T-cell (primary cell): ENCODE measurements around the gene GARIN5B. TPM values are rescaled to one million over a fixed set of nuclear protein-coding genes. Genes with fewer than 3 reads are reported as not detected.

Experiments
- ATAC-seq, 4 experiments: fragments of 200-7000 bp in 3 of 4; fragments of 150-1000 bp in 1 of 4; cut with Tn5 transposase; replicated peaks in 1 of 4; 1 replicate in 3 of 4; 2 replicates in 1 of 4; pipeline ENCODE4 v1.10.0; 2021; ENCODE audit warnings: moderate library complexity in 3 of 4, mild to moderate bottlenecking in 2 of 4, moderate number of reproducible peaks in 1 of 4
- CTCF ChIA-PET, 2 donors: fragments of 300-600 bp; sonication (Branson Sonifier 250); formaldehyde crosslinking; loops; one replicate each; lab custom pipeline; 2022; ENCODE audit warnings: antibody characterized with exemption in 2 of 2; lab: Charles Lee
- POLR2A ChIA-PET, 2 donors: fragments of 300-600 bp; sonication (Branson Sonifier 250); formaldehyde crosslinking; loops; one replicate each; lab custom pipeline; 2022; ENCODE audit warnings: antibody characterized with exemption in 2 of 2; lab: Charles Lee
- DNase-seq, 35 experiments: peaks; one replicate each; pipeline versions ENCODE4 v3.0.0 to v3.0.0-alpha.2; 2013 to 2023
- H3K27ac ChIP-seq: one replicate; pipeline ENCODE4 v1.5.1; 2013; ENCODE audit warnings: low read length
- H3K27me3 ChIP-seq, 2 experiments: replicated peaks in 1 of 2; 1 replicate in 1 of 2; 2 replicates in 1 of 2; pipeline versions ENCODE4 v1.6.1 to v1.7.0; 2013; ENCODE audit warnings: low read length in 1 of 2, mixed read lengths in 1 of 2; ENCODE audit not compliant: control insufficient read depth in 2 of 2, insufficient read depth in 2 of 2; ENCODE audit errors: extremely low read depth in 1 of 2
- H3K36me3 ChIP-seq, 2 donors: 1 replicate in 1 of 2; 2 replicates in 1 of 2; pipeline versions ENCODE4 v1.6.1 to v1.7.0; 2013; ENCODE audit warnings: low read length in 1 of 2; ENCODE audit not compliant: control insufficient read depth in 2 of 2, insufficient read depth in 1 of 2; ENCODE audit errors: extremely low read depth in 1 of 2
- H3K4me1 ChIP-seq, 2 experiments: 1 replicate in 1 of 2; 2 replicates in 1 of 2; pipeline versions ENCODE4 v1.6.1 to v1.7.0; 2013; ENCODE audit warnings: low read length in 2 of 2, mixed read lengths in 1 of 2; ENCODE audit not compliant: insufficient read depth in 2 of 2, control insufficient read depth in 1 of 2; ENCODE audit errors: extremely low read depth in 1 of 2
- H3K4me3 ChIP-seq, 2 donors: 1 replicate in 1 of 2; 2 replicates in 1 of 2; pipeline versions ENCODE4 v1.5.1 to v1.7.0; 2013; ENCODE audit warnings: mild to moderate bottlenecking in 2 of 2, low read length in 1 of 2, moderate library complexity in 1 of 2; ENCODE audit not compliant: control insufficient read depth in 1 of 2; ENCODE audit errors: extremely low read depth in 1 of 2
- H3K9me3 ChIP-seq: 2 replicates; pipeline ENCODE4 v1.7.0; 2013
- H3K27ac Mint-ChIP-seq, 2 donors: one replicate each; pipeline ENCODE4 v1.8.0; 2020 to 2021; ENCODE audit warnings: mild to moderate bottlenecking in 2 of 2, mixed read lengths in 2 of 2
- H3K27me3 Mint-ChIP-seq, 2 donors: one replicate each; pipeline ENCODE4 v1.8.0; 2021 to 2022; ENCODE audit warnings: mixed read lengths in 2 of 2
- H3K36me3 Mint-ChIP-seq: one replicate; pipeline ENCODE4 v1.8.0; 2021; ENCODE audit warnings: mixed read lengths
- H3K4me1 Mint-ChIP-seq, 3 donors: one replicate each; pipeline ENCODE4 v1.8.0; 2020 to 2022; ENCODE audit warnings: mixed read lengths in 3 of 3, mild to moderate bottlenecking in 1 of 3
- H3K4me3 Mint-ChIP-seq, 3 donors: one replicate each; pipeline ENCODE4 v1.8.0; 2020 to 2022; ENCODE audit warnings: mild to moderate bottlenecking in 3 of 3, mixed read lengths in 3 of 3, moderate library complexity in 3 of 3
- H3K9me3 Mint-ChIP-seq, 3 donors: one replicate each; pipeline ENCODE4 v1.8.0; 2020 to 2022; ENCODE audit warnings: mixed read lengths in 3 of 3
- WGBS: methylation state at CpG from one replicate; pipeline ENCODE4 v1.1.5; 2013; ENCODE audit warnings: missing lambda C conversion rate; ENCODE audit not compliant: insufficient coverage; 5-methylcytosine and 5-hydroxymethylcytosine counted together
- total RNA-seq, 35 experiments: library from RNA in 6 of 35; stranded (reverse) in 6 of 35; fragments of 120-200 nt in 1 of 35; gene quantifications; one replicate each; pipeline versions ENCODE4 v1.2.1 to v1.2.4 and lab custom pipeline; 2013 to 2026

Gene GARIN5B
- total RNA-seq, 5 donors from 2014 or later (not counting 1 experiment from before 2014, with no cell fraction given) = not detected

GRCh38 chr19:55384920-55385723 is 22.1 kb upstream of the GARIN5B start:
- Histone ChIP-seq H3K27me3 (no peaks in the 10 kb centered on the region), H3K36me3 (peaks cover 4 to 37% of the 10 kb centered on the region in 2 donors), H3K9me3 (no peaks in the 10 kb centered on the region), H3K27ac (peak overlapping the region; percentile 81), H3K4me1 (peaks cover 26 to 65% of the 10 kb centered on the region in 2 experiments), H3K4me3 (peak overlapping the region; percentile 97 to 99)
- ATAC-seq = peak; percentile 79 to 86 (median 82)
- H3K9me3 Mint-ChIP-seq = no peaks in the 10 kb centered on the region
- peak overlapping the region; percentile 98 to 100 (median 98) for H3K4me3 Mint-ChIP-seq
- peaks cover 35% of the 10 kb centered on the region for H3K36me3 Mint-ChIP-seq
- 9% methylated on average over 27 of the region's 34 CpGs for WGBS
- ChIA-PET POLR2A (interaction anchor here (0.5 to 0.6 kb wide), 3 partner anchors 23 to 91 kb away, joined by 3 to 4 read pairs (median 4); partner anchors contain the start of genes KMT5C (in 1 of the 2), UBE2S (in 1 of the 2) and ZNF628 (in 1 of the 2)), CTCF (interaction anchor here in 1 of 2 donors (2.1 kb wide), 1 partner anchor 46 kb away, joined by 9 read pairs; the partner anchor contains the start of gene KMT5C)
- H3K27ac Mint-ChIP-seq = peak overlapping the region; percentile 98 to 99
- H3K4me1 Mint-ChIP-seq = peaks cover 66 to 73% (median 72%) of the 10 kb centered on the region in 3 donors
- H3K27me3 Mint-ChIP-seq = no peaks in the 10 kb centered on the region
- DNase-seq = peak; percentile 90 to 99 (median 96)

GRCh38 chr19:55384131-55384919 is 21.3 kb upstream of the GARIN5B start, which contains the start of gene TMEM238:
TSS of gene TMEM238 (minus strand) at chr19:55384292. CDS start at chr19:55384259, 33 bp downstream.
- ChIA-PET POLR2A (interaction anchor here (0.5 to 1.2 kb wide), 5 partner anchors 16 to 107 kb away, joined by 3 to 7 read pairs (median 4); partner anchors contain the start of genes KMT5C (in 1 of the 2), UBE2S (in 1 of the 2) and ZNF628 (in 1 of the 2)), CTCF (interaction anchor here in 1 of 2 donors (0.6 to 2.1 kb wide), 2 partner anchors 45 to 295 kb away, joined by 6 to 9 read pairs; partner anchors contain the start of gene KMT5C)
- DNase-seq (peak in 14 of 35 experiments; percentile 20 to 55 (median 36)), ATAC-seq (peak in 2 of 4 experiments; percentile 13 to 18)
- Mint-ChIP-seq H3K9me3 (no peaks in the 10 kb centered on the region), H3K27me3 (no peaks in the 10 kb centered on the region), H3K4me1 (peaks cover 58 to 67% (median 64%) of the 10 kb centered on the region in 3 donors), H3K27ac (peak within 1 kb of the TSS; percentile 98 to 99), H3K36me3 (peaks cover 28% of the 10 kb centered on the region), H3K4me3 (peak within 1 kb of the TSS; percentile 98 to 100 (median 98))
- H3K36me3 ChIP-seq = peaks cover 4 to 30% of the 10 kb centered on the region in 2 donors
- peak within 1 kb of the TSS; percentile 81 for H3K27ac ChIP-seq
- no peaks in the 10 kb centered on the region for H3K27me3 ChIP-seq
- H3K4me1 ChIP-seq = peaks cover 26 to 57% of the 10 kb centered on the region in 2 experiments
- H3K9me3 ChIP-seq = no peaks in the 10 kb centered on the region
- 17% methylated on average over 70 of the region's 72 CpGs for WGBS
- peak within 1 kb of the TSS; percentile 97 to 99 for H3K4me3 ChIP-seq

- Histone ChIP-seq H3K27me3 (no peaks in the 10 kb centered on the region), H3K4me1 (peaks cover 24 to 49% of the 10 kb centered on the region in 2 experiments), H3K36me3 (peaks cover 4 to 22% of the 10 kb centered on the region in 2 donors), H3K27ac (peak overlapping the region; percentile 58), H3K4me3 (peak overlapping the region; percentile 45 to 48), H3K9me3 (no peaks in the 10 kb centered on the region)
- Mint-ChIP-seq H3K27me3 (no peaks in the 10 kb centered on the region), H3K27ac (peak overlapping the region; percentile 76 to 83), H3K4me1 (peaks cover 50 to 60% (median 57%) of the 10 kb centered on the region in 3 donors), H3K4me3 (peak overlapping the region; percentile 76 to 100 (median 83)), H3K9me3 (no peaks in the 10 kb centered on the region), H3K36me3 (peaks cover 24% of the 10 kb centered on the region)
- ATAC-seq (peak in 3 of 4 experiments; percentile 3 to 6 (median 5)), DNase-seq (peak in 18 of 35 experiments; percentile 13 to 67 (median 28))
- 2% methylated on average over 72 of the region's 88 CpGs for WGBS
- ChIA-PET POLR2A (interaction anchor here (0.6 to 1.2 kb wide), 3 partner anchors 17 to 106 kb away, joined by 3 to 7 read pairs (median 5); partner anchors contain the start of gene KMT5C (in 1 of the 2)), CTCF (interaction anchor here in 1 of 2 donors (0.6 to 2.1 kb wide), 2 partner anchors 44 to 294 kb away, joined by 6 to 9 read pairs; partner anchors contain the start of gene KMT5C)
Observed at GRCh38 chr19:55383279-55384130, 20.4 kb upstream of the GARIN5B start.

GRCh38 chr19:55382522-55383054 is 19.5 kb upstream of the GARIN5B start:
- Histone ChIP-seq H3K4me1 (peaks cover 16 to 40% of the 10 kb centered on the region in 2 experiments), H3K4me3 (no peak overlapping the region), H3K27ac (no peak overlapping the region), H3K9me3 (no peaks in the 10 kb centered on the region), H3K36me3 (peaks cover 0 to 12% of the 10 kb centered on the region in 2 donors), H3K27me3 (no peaks in the 10 kb centered on the region)
- ChIA-PET POLR2A (no interaction called here), CTCF (no interaction called here)
- H3K4me1 Mint-ChIP-seq = peaks cover 41 to 51% (median 48%) of the 10 kb centered on the region in 3 donors
- no peaks in the 10 kb centered on the region for H3K27me3 Mint-ChIP-seq
- H3K9me3 Mint-ChIP-seq = no peaks in the 10 kb centered on the region
- H3K4me3 Mint-ChIP-seq = peak overlapping the region; percentile 76 to 100 (median 83)
- H3K36me3 Mint-ChIP-seq = peaks cover 18% of the 10 kb centered on the region
- no peak for DNase-seq
- 94% methylated on average over 3 of the region's 3 CpGs for WGBS
- H3K27ac Mint-ChIP-seq = peak overlapping the region; percentile 76 to 83
- ATAC-seq = no peak

- no peak for DNase-seq
- peaks cover 0 to 7% of the 10 kb centered on the region in 2 donors for H3K36me3 ChIP-seq
- Mint-ChIP-seq H3K27ac (peak overlapping the region in 1 of 2 donors; percentile 55), H3K4me3 (peak overlapping the region; percentile 76 to 100 (median 83)), H3K36me3 (peaks cover 15% of the 10 kb centered on the region), H3K9me3 (no peaks in the 10 kb centered on the region), H3K4me1 (peaks cover 35 to 45% (median 42%) of the 10 kb centered on the region in 3 donors), H3K27me3 (no peaks in the 10 kb centered on the region)
- H3K27me3 ChIP-seq = no peaks in the 10 kb centered on the region
- H3K4me3 ChIP-seq = no peak overlapping the region
- 99% methylated on average over 5 of the region's 5 CpGs for WGBS
- ChIA-PET POLR2A (no interaction called here), CTCF (no interaction called here)
- no peak overlapping the region for H3K27ac ChIP-seq
- peaks cover 12 to 34% of the 10 kb centered on the region in 2 experiments for H3K4me1 ChIP-seq
- H3K9me3 ChIP-seq = no peaks in the 10 kb centered on the region
- no peak for ATAC-seq
Observed at GRCh38 chr19:55382013-55382412, 19.0 kb upstream of the GARIN5B start.
